Embryonic facial prominence (tissue), 1 donor: ENCODE data around the gene PKHD1.

ENCODE experiments used
- DNase-seq: peaks from one replicate; pipeline ENCODE4 v3.0.0-alpha.2; 2016; ENCODE audit errors: extremely low spot score

Gene PKHD1

GRCh38 chr6:51792273-51793030 lies 295.0 kb downstream of the PKHD1 start:
- no peak for DNase-seq

GRCh38 chr6:51790946-51791345 lies 296.5 kb downstream of the PKHD1 start:
- DNase-seq: no peak

DNA sequence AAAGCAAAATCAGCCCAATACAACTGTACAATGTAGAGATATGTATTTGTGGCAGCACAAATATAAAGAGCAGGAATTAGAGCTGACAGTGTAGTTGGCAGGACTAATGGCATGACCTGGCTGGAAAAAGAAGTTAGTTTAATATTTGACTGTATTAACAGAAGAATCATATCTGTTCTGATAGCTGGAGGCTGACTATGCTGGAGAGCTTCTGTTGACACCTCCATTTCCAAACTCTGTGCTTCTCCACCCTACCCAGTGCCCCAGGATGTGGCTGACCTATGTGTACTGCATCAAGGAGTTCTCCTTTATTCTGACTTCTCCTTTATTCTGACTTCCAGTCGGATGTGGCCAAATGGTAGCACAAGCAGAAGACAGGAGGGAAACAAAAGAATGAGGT lies 299.3 kb downstream of the PKHD1 start:
- DNase-seq: no peak

DNA sequence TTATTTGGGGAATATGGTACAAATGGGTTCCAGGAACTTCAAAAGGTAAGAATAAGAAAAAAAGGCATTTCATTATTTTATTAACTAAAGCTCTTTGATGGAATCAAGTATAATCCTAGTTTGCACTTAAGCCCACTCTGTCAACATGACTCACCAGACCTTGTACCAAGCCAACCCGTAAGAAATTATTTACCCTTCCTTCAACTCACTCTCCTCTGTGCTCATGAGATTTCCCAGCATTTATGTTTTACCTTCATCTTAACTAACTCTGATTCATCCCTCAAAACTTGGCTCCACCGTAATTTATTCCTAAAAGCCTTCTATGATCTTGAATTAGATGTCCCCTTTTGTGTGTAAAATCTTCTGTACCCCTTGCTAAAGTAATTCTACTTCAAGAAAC lies 308.7 kb downstream of the PKHD1 start:
- DNase-seq: no peak

DNA sequence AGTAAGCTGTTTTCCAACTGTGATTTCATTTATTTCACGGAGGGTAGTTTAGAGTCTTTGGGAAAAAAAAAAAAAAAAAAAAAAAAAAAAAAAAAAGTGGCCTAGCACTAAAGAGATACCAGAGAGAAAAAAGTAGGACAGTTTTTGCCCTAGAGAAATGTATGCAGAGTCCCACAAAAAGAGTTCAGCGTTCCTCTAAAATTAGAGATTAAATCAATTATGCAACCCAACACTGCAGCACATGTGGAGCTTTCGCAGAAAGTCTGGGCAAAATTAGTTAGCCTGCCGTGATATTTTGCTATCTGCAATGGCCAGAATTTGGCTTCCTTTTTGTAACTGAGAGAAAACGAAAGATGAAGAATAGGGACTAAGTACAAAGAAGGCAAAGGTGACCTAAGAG lies 309.8 kb downstream of the PKHD1 start:
- no peak for DNase-seq

DNA sequence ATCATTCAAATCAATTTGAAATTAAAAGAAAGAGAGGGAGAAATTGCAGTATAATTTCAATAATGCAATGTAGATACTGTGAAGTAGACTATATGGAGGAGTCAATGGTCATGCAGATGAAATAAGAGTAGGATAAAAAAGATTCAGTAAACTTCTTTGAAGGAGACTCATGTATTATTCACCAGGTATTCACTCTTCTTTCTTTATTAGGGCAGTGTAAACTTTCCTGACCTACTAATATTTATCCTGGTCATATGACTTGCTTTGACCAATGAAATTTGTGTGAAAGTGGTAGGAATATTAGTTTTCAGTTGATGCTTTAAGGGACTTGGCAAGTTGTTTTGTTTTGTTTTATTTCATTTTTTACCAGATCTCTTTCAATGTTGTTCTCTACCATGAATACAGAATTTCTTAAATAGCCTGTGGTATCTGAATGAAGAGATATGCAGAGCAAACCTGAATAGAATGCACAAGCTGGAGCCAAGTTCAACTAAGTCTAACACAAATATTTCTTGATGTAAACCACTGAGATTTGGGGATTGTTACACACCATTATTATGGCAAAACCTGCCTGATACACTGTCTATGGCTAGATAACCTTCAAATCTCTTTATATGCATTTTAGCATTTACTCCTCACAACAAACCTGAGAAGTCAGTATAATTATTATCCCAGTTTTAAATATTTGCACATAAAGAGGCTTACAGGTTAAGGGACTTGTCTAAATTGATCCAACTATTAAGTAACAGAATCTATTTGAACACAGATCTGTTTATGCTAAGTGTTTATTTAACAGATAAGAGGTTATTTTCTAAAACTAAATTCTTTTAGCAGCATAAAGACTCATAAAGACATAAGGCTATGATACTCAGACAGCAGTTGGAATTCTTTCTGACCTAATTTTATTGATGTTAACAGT lies 311.2 kb downstream of the PKHD1 start:
- DNase-seq: no peak

DNA sequence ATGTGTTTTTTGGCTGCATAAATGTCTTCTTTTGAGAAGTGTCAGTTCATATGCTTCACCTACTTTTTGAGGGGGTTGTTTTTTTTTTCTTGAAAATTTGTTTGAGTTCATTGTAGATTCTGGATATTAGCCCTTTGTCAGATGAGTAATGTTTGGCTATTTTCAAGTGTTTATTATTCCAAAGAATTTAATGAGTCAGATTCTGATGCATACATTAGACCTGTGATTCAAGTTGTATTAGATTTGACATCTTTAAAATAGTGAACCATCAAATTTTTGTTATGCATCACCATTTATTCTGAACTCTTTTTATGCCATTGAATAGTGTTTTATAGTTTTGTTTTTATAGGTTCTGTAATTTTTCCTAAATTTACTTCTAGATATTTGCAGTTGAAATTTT lies 319.3 kb downstream of the PKHD1 start:
- DNase-seq: no peak

GRCh38 chr6:51765230-51765629 lies 322.2 kb downstream of the PKHD1 start:
- DNase-seq: no peak

DNA sequence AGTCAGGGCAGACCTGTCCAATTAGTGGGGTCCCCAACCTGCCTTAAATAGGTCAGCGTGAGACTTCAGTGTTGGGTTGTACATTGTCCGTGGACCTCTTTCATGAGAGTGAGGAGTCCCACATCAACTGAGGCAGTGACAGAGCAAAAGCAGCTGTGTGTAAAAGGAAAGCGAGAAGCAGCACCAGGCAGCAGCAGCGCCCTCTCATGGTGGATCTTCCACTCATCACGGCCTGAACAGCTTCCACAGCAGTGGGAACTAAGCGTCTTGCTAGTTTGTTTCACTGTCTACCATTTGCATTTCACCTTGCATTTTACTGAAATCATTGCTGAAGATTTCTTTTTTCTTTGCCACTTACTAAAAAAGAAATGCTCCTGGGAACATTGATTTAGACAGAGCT lies 333.8 kb downstream of the PKHD1 start:
- no peak for DNase-seq

GRCh38 chr6:51743999-51744398 lies 343.4 kb downstream of the PKHD1 start:
- no peak for DNase-seq

DNA sequence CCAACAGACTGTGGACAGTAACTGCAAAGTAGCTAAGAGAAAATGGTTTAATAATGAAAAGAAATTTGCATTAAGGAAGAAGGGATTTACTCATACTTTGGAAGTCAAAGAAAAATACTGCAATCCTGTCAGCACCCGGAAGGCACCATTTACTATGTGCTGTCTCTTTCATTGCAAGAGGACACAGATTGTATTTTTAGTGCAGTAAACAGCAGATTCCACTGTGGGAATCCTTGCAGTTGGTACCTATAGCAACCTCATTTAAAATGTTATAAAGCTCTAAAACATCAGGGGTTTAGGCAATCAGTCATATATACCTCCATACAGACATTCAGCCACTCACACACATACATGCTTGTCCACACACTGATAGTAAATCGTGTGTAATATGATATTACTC lies 346.8 kb downstream of the PKHD1 start:
- DNase-seq: no peak

GRCh38 chr6:51738614-51739013 lies 348.8 kb downstream of the PKHD1 start:
- DNase-seq: no peak

DNA sequence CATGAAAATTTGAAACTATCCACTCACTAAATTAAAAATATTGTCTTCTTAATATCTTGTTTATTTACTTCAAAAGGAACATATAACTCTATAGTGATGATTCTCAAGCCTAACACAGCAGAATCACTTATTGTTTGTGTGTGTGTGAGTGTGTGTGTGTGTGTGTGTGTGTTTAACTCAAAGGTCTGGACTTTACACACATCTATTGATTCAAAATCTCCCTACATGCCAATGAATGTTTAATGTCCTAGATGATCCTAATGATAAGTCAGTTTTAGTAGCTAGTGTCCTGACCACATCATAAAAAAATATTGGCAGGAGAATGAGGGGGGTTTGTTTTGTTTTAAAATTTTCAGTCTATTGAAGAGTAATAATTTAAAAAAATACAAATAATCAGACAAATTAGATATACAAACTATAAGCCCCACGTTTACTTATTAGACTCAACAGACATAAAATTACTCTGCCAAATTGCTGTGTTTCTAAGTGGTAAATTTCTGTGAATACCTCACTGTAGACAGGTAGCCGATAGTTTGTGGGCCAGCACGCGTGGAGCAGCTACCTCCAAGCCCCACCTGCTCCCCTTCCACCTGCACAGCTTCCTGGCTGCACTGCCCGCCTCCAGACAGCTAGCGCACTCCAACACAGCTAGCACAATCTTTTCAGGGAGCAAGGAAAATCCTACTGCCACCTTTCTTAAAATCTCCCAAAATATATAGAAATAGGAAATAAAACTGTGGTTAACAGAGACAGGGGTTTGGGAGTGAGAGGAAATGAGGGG lies 349.6 kb downstream of the PKHD1 start:
- DNase-seq: no peak

DNA sequence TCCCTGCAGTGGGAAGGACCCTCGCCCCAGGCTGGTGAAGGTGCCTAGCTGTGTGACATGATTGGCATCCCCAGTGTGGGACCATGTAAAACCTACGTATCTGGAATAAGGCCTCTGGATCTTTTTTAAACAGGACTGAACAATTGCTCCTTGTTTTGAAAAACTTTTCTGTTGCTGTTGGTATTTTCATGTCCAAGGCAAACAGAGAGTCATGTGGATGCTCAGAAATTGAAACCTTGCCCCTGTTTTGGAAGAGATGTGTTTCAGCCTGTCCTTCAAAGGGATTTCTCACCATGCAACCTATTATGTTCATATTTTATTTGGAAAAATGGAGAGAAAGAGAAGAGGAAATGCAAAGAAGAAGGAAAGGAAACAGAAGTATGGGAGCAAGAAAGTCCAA lies 362.3 kb downstream of the PKHD1 start:
- DNase-seq: no peak

GRCh38 chr6:51720327-51720726 lies 367.1 kb downstream of the PKHD1 start:
- DNase-seq: no peak

DNA sequence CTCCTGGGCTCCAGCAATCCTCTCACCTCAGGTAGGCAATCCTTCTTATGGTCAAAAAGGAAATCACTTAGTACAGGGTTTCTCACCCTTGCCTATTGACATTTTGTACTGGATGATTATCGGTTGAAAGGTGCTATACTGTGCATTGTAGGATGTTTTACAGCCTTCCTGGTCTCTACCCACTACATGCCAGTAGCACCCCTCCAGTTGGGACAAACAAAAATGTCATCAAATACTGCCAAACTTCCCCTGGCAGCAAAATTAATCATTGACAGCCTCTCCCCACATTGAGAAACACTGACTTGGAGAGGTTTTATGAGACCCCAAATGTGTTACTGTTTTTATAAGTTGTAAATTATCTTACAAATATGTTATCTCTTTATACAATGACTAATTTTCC lies 368.1 kb downstream of the PKHD1 start:
- no peak for DNase-seq

DNA sequence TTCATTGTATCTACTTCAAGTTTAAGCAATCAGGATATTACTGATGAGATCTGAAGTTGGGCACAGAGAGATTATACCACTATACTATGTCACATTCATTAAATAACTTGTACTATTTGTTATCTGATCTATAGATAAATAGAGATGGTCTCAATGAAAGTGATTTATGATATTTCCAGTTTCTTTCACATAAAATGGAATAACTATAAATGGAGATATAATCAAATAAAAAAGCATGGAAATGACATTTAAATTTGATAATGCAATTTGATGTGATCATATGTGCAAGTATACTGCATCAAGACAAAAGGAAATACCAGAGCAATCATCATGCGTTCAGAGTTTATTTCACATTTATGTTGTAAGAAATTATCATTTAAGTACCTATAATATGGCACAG lies 368.9 kb downstream of the PKHD1 start:
- no peak for DNase-seq

DNA sequence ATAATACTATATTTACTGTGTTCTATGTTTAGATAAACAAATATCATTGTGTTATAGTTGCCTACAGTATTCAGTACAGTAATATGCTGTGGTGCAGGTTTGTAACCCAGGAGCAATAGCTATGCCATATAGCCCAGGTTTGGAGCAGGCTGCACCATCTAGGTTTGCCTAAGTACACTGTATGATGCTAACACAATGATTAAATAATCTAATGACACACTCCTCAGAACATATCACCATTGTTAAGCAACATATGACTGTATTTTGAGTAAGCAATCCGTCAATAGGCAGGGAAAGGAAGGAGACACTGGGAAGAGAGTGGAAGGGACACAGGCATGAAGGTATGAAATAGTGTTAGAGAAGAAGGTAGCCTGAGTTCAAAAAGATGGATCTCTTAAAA lies 369.9 kb downstream of the PKHD1 start:
- DNase-seq: no peak

DNA sequence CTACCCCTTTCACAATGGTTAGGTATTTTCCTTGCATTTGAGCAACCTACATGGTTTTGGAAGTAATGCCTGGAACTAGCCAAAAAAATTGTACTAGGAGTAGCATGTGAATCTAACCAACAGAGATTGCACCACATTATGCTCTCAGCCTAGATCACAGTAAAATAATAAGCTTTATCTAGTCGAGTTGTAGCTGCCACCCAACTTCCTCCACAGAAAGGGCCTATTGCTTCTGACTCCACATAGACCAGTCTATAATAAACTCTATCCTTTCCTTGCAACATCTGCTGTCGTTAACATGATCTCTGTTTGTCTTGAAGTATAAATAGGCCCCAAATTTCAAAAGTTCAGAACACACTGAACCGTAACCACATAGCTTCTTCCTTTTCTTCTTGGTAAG lies 375.5 kb downstream of the PKHD1 start:
- no peak for DNase-seq

DNA sequence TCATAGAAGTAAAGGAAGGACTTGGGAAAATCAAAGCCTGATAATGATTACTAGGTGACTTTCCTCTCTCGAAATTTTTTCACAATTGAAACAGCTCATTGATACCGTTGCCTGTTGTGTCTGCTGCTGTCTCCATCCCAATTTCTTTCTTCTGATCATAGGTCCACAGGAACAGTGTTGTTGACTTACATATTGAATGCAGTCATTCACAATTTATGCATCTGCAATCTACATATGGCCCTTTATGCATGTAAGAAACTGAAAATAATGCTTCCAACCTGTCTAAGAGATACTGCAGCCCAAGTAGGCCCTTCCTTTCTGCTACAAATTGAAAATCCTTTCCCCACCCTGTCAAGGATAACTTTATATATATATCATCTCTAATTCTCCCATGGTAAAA lies 381.3 kb downstream of the PKHD1 start:
- DNase-seq: no peak

GRCh38 chr6:51704932-51705540 lies 382.4 kb downstream of the PKHD1 start:
- no peak for DNase-seq

GRCh38 chr6:51702851-51703250 lies 384.6 kb downstream of the PKHD1 start:
- no peak for DNase-seq
